ENCODE measurements around the gene CIB1.

Gene CIB1

GRCh38 chr15:90219421-90220141 is 14.2 kb downstream of the CIB1 start:
- Histone ChIP-seq H3K9me3 (ENCODE audit: low read length) (no peaks in the 10 kb centered on the region), H2AFZ (ENCODE audit: low read depth, low read length) (no peak overlapping the region), H3K4me3 (ENCODE audit: low read length) (no peak overlapping the region), H3K36me3 (ENCODE audit: insufficient read depth, low read length) (peaks cover 18% of the 10 kb centered on the region), H3K27me3 (ENCODE audit: insufficient read depth, low read length) (no peaks in the 10 kb centered on the region), H3K4me1 (ENCODE audit: insufficient read depth, low read length) (no peaks in the 10 kb centered on the region)

- H3K9me3 ChIP-seq (ENCODE audit: low read length): no peaks in the 10 kb centered on the region
- H3K27me3 ChIP-seq (ENCODE audit: insufficient read depth, low read length): no peaks in the 10 kb centered on the region
- peaks cover 9% of the 10 kb centered on the region for H3K36me3 ChIP-seq (ENCODE audit: insufficient read depth, low read length)
- no peak overlapping the region for H3K4me3 ChIP-seq (ENCODE audit: low read length)
- no peak overlapping the region for H2AFZ ChIP-seq (ENCODE audit: low read depth, low read length)
- no peaks in the 10 kb centered on the region for H3K4me1 ChIP-seq (ENCODE audit: insufficient read depth, low read length)
Observed at GRCh38 chr15:90217671-90218394, 15.9 kb downstream of the CIB1 start.

- no peak overlapping the region for H3K4me3 ChIP-seq (ENCODE audit: low read length)
- peaks cover 21% of the 10 kb centered on the region for H3K36me3 ChIP-seq (ENCODE audit: insufficient read depth, low read length)
- H3K9me3 ChIP-seq (ENCODE audit: low read length): no peaks in the 10 kb centered on the region
- no peaks in the 10 kb centered on the region for H3K27me3 ChIP-seq (ENCODE audit: insufficient read depth, low read length)
- H2AFZ ChIP-seq (ENCODE audit: low read depth, low read length): no peak overlapping the region
- no peaks in the 10 kb centered on the region for H3K4me1 ChIP-seq (ENCODE audit: insufficient read depth, low read length)
Observed at GRCh38 chr15:90214553-90215196, 19.1 kb downstream of the CIB1 start.

- no peaks in the 10 kb centered on the region for H3K9me3 ChIP-seq (ENCODE audit: low read length)
- no peak overlapping the region for H3K4me3 ChIP-seq (ENCODE audit: low read length)
- no peaks in the 10 kb centered on the region for H3K4me1 ChIP-seq (ENCODE audit: insufficient read depth, low read length)
- peaks cover 21% of the 10 kb centered on the region for H3K36me3 ChIP-seq (ENCODE audit: insufficient read depth, low read length)
- H3K27me3 ChIP-seq (ENCODE audit: insufficient read depth, low read length): no peaks in the 10 kb centered on the region
- H2AFZ ChIP-seq (ENCODE audit: low read depth, low read length): no peak overlapping the region
Observed at GRCh38 chr15:90213818-90214204, 19.9 kb downstream of the CIB1 start.

GRCh38 chr15:90213122-90213817 is 20.5 kb downstream of the CIB1 start:
- Histone ChIP-seq H2AFZ (ENCODE audit: low read depth, low read length) (no peak overlapping the region), H3K27me3 (ENCODE audit: insufficient read depth, low read length) (no peaks in the 10 kb centered on the region), H3K36me3 (ENCODE audit: insufficient read depth, low read length) (peaks cover 23% of the 10 kb centered on the region), H3K9me3 (ENCODE audit: low read length) (no peaks in the 10 kb centered on the region), H3K4me3 (ENCODE audit: low read length) (no peak overlapping the region), H3K4me1 (ENCODE audit: insufficient read depth, low read length) (no peaks in the 10 kb centered on the region)

GRCh38 chr15:90212221-90213098 is 21.3 kb downstream of the CIB1 start:
- Histone ChIP-seq H3K36me3 (ENCODE audit: insufficient read depth, low read length) (peaks cover 21% of the 10 kb centered on the region), H2AFZ (ENCODE audit: low read depth, low read length) (no peak overlapping the region), H3K4me1 (ENCODE audit: insufficient read depth, low read length) (no peaks in the 10 kb centered on the region), H3K9me3 (ENCODE audit: low read length) (no peaks in the 10 kb centered on the region), H3K4me3 (ENCODE audit: low read length) (no peak overlapping the region), H3K27me3 (ENCODE audit: insufficient read depth, low read length) (no peaks in the 10 kb centered on the region)

- peaks cover 22% of the 10 kb centered on the region for H3K36me3 ChIP-seq (ENCODE audit: insufficient read depth, low read length)
Observed at GRCh38 chr15:90211440-90212143, 22.1 kb downstream of the CIB1 start.

GRCh38 chr15:90211009-90211408 is 22.7 kb downstream of the CIB1 start:
- H3K36me3 ChIP-seq (ENCODE audit: insufficient read depth, low read length): peaks cover 24% of the 10 kb centered on the region
- H2AFZ ChIP-seq (ENCODE audit: low read depth, low read length): no peak overlapping the region
- H3K27me3 ChIP-seq (ENCODE audit: insufficient read depth, low read length): no peaks in the 10 kb centered on the region
- H3K9me3 ChIP-seq (ENCODE audit: low read length): no peaks in the 10 kb centered on the region
- H3K4me1 ChIP-seq (ENCODE audit: insufficient read depth, low read length): no peaks in the 10 kb centered on the region
- no peak overlapping the region for H3K4me3 ChIP-seq (ENCODE audit: low read length)

More at GRCh38 chr15:90211440-90212143, 22.1 kb downstream of the CIB1 start:
- Histone ChIP-seq H2AFZ (ENCODE audit: low read depth, low read length) (no peak overlapping the region), H3K4me1 (ENCODE audit: insufficient read depth, low read length) (no peaks in the 10 kb centered on the region), H3K4me3 (ENCODE audit: low read length) (no peak overlapping the region), H3K9me3 (ENCODE audit: low read length) (no peaks in the 10 kb centered on the region), H3K27me3 (ENCODE audit: insufficient read depth, low read length) (no peaks in the 10 kb centered on the region)

GRCh38 chr15:90210593-90210992 is 23.1 kb downstream of the CIB1 start:
- Histone ChIP-seq H3K4me3 (ENCODE audit: low read length) (no peak overlapping the region), H3K9me3 (ENCODE audit: low read length) (no peaks in the 10 kb centered on the region), H3K27me3 (ENCODE audit: insufficient read depth, low read length) (no peaks in the 10 kb centered on the region), H3K36me3 (ENCODE audit: insufficient read depth, low read length) (peaks cover 24% of the 10 kb centered on the region), H3K4me1 (ENCODE audit: insufficient read depth, low read length) (no peaks in the 10 kb centered on the region), H2AFZ (ENCODE audit: low read depth, low read length) (no peak overlapping the region)

GRCh38 chr15:90209591-90209990 is 24.1 kb downstream of the CIB1 start:
- H3K4me1 ChIP-seq (ENCODE audit: insufficient read depth, low read length): no peaks in the 10 kb centered on the region
- peaks cover 21% of the 10 kb centered on the region for H3K36me3 ChIP-seq (ENCODE audit: insufficient read depth, low read length)
- H3K9me3 ChIP-seq (ENCODE audit: low read length): no peaks in the 10 kb centered on the region
- no peak overlapping the region for H3K4me3 ChIP-seq (ENCODE audit: low read length)
- H2AFZ ChIP-seq (ENCODE audit: low read depth, low read length): no peak overlapping the region
- H3K27me3 ChIP-seq (ENCODE audit: insufficient read depth, low read length): no peaks in the 10 kb centered on the region

GRCh38 chr15:90208356-90208755 is 25.4 kb downstream of the CIB1 start:
- Histone ChIP-seq H3K4me3 (ENCODE audit: low read length) (no peak overlapping the region), H3K27me3 (ENCODE audit: insufficient read depth, low read length) (no peaks in the 10 kb centered on the region), H2AFZ (ENCODE audit: low read depth, low read length) (no peak overlapping the region), H3K9me3 (ENCODE audit: low read length) (no peaks in the 10 kb centered on the region), H3K4me1 (ENCODE audit: insufficient read depth, low read length) (peaks cover under 1% of the 10 kb centered on the region), H3K36me3 (ENCODE audit: insufficient read depth, low read length) (peaks cover 20% of the 10 kb centered on the region)

- Histone ChIP-seq H2AFZ (ENCODE audit: low read depth, low read length) (no peak overlapping the region), H3K27me3 (ENCODE audit: insufficient read depth, low read length) (no peaks in the 10 kb centered on the region), H3K4me1 (ENCODE audit: insufficient read depth, low read length) (peaks cover 11% of the 10 kb centered on the region), H3K36me3 (ENCODE audit: insufficient read depth, low read length) (peaks cover 16% of the 10 kb centered on the region), H3K9me3 (ENCODE audit: low read length) (no peaks in the 10 kb centered on the region), H3K4me3 (ENCODE audit: low read length) (no peak overlapping the region)
Observed at GRCh38 chr15:90207252-90207651, 26.5 kb downstream of the CIB1 start.

Data from neuron (in vitro differentiated cells).